OCI-LY3 (cell line): ENCODE measurements around the gene WDR18.

ENCODE experiments used
- H2AFZ ChIP-seq: fragments of 200-600, 300-600 bp; shearing (Covaris generic); 2 replicates; pipeline ENCODE4 v1.6.0; 2014; ENCODE audit warnings: antibody characterized with exemption, low read depth, low read length
- H3K27ac ChIP-seq: fragments of 200-600, 300-600 bp; sonication (generic); 2 replicates; pipeline ENCODE4 v1.5.1; 2014; ENCODE audit warnings: mild to moderate bottlenecking, low read length, moderate library complexity, mixed read lengths
- H3K27me3 ChIP-seq: fragments of 200-600, 300-600 bp; sonication (generic); 2 replicates; pipeline ENCODE4 v1.6.1; 2014; ENCODE audit warnings: low read depth, low read length, mixed read lengths
- H3K36me3 ChIP-seq: fragments of 200-600, 300-600 bp; sonication (generic); replicated peaks from 2 replicates; pipeline ENCODE3; 2014; ENCODE audit warnings: low read depth, low read length, mixed read lengths
- H3K4me1 ChIP-seq: fragments of 300-600, 200-600 bp; sonication (generic); 2 replicates; pipeline ENCODE4 v1.6.1; 2014; ENCODE audit warnings: low read length, mixed read lengths
- H3K4me2 ChIP-seq: fragments of 200-600, 300-600 bp; sonication (generic); 2 replicates; pipeline ENCODE4 v1.6.1; 2014; ENCODE audit warnings: low read length, mixed read lengths
- H3K4me3 ChIP-seq: fragments of 300-600, 200-600 bp; sonication (generic); 2 replicates; pipeline ENCODE4 v1.5.1; 2014; ENCODE audit warnings: antibody characterized with exemption, mild to moderate bottlenecking, low read length, moderate library complexity
- H3K79me2 ChIP-seq: fragments of 300-600, 200-600 bp; shearing (Covaris generic); 2 replicates; pipeline ENCODE4 v1.6.1; 2014; ENCODE audit warnings: mild to moderate bottlenecking, low read length, mixed read lengths
- H3K9ac ChIP-seq: fragments of 300-600, 200-600 bp; shearing (Covaris generic); 2 replicates; pipeline ENCODE4 v1.6.0; 2014; ENCODE audit warnings: mild to moderate bottlenecking, low read length, moderate library complexity
- H3K9me3 ChIP-seq: fragments of 200-600, 300-600 bp; shearing (Covaris generic); 2 replicates; pipeline ENCODE4 v1.6.1; 2014; ENCODE audit warnings: low read length, mixed read lengths; ENCODE audit not compliant: insufficient read depth
- H4K20me1 ChIP-seq: fragments of 200-600, 300-600 bp; sonication (generic); 2 replicates; pipeline ENCODE4 v1.6.1; 2016; ENCODE audit warnings: low read length, mixed read lengths; ENCODE audit not compliant: insufficient read depth
- EZH2phosphoT487 ChIP-seq: fragments of 200-600 bp; shearing (Covaris generic); IDR thresholded peaks from 2 replicates; pipeline ENCODE4 v1.6.1; 2018; ENCODE audit warnings: antibody characterized with exemption, mixed run types, low read depth
- TF ChIP-seq, protein P1 (sequence below): fragments of 200-600, 300-600 bp; sonication (generic); IDR thresholded peaks from 2 replicates; pipeline ENCODE4 v1.5.1; 2014; ENCODE audit warnings: antibody characterized with exemption, low read length, low read depth

WDR18 gene

DNA sequence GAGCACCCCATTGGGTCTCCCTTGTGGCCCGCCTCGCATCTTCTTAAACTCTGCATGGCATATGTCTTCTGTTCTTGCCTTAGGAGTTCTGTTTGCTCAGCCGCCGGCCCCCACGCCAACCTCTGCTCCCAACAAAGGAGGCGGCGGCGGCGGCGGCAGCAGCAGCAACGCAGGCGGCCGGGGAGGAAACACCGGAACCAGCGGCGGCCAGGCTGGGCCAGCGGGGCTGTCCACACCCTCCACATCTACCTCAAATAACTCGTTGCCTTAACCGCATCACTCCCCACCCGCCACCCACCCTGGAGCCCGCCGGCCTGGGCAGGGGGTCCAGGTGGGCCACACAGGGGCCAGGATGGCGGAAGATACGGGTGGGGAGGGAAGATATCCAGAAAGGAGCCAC is 12.3 kb upstream of the WDR18 start:
- H3K79me2 ChIP-seq = no peaks in the 10 kb centered on the region
- no peak overlapping the region for H3K9ac ChIP-seq
- no peak overlapping the region for H3K4me3 ChIP-seq
- H3K9me3 ChIP-seq = peaks cover 5% of the 10 kb centered on the region; the same call in 1 of the 2 replicates
- TF ChIP-seq EZH2phosphoT487 = no peak
- TF ChIP-seq, protein P1, sequence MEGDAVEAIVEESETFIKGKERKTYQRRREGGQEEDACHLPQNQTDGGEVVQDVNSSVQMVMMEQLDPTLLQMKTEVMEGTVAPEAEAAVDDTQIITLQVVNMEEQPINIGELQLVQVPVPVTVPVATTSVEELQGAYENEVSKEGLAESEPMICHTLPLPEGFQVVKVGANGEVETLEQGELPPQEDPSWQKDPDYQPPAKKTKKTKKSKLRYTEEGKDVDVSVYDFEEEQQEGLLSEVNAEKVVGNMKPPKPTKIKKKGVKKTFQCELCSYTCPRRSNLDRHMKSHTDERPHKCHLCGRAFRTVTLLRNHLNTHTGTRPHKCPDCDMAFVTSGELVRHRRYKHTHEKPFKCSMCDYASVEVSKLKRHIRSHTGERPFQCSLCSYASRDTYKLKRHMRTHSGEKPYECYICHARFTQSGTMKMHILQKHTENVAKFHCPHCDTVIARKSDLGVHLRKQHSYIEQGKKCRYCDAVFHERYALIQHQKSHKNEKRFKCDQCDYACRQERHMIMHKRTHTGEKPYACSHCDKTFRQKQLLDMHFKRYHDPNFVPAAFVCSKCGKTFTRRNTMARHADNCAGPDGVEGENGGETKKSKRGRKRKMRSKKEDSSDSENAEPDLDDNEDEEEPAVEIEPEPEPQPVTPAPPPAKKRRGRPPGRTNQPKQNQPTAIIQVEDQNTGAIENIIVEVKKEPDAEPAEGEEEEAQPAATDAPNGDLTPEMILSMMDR = no peak
- no peak overlapping the region for H3K27ac ChIP-seq
- no peak overlapping the region for H2AFZ ChIP-seq
- no peak overlapping the region for H3K4me2 ChIP-seq
- no peaks in the 10 kb centered on the region for H3K4me1 ChIP-seq
- H4K20me1 ChIP-seq = no peaks in the 10 kb centered on the region
- H3K27me3 ChIP-seq = no peaks in the 10 kb centered on the region
- peaks cover 38% of the 10 kb centered on the region for H3K36me3 ChIP-seq

DNA sequence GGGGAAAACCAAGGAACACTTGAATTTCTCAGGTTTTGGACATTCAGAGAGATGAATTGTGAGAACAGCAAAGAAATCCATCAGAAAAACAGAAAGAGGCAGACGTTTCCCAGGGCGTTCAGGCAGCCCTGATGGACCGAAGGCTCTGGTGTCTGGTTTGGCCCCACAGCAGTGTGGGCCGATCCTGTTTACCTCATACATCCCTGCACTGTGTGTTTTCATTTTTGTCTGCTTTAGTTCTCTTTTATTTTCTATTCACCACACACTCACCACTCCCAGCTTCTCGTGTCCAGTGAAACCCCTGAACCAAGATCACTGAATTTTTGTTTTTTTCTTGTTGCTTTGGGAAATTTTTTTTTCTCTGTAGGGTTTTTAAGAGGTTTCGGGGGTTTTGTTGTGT is 11.9 kb upstream of the WDR18 start:
- H3K36me3 ChIP-seq = peaks cover 36% of the 10 kb centered on the region
- H3K9ac ChIP-seq = no peak overlapping the region
- H3K27ac ChIP-seq = no peak overlapping the region
- no peaks in the 10 kb centered on the region for H4K20me1 ChIP-seq
- H3K4me1 ChIP-seq = no peaks in the 10 kb centered on the region
- TF ChIP-seq, protein P1 = no peak
- TF ChIP-seq EZH2phosphoT487 = no peak
- H3K4me3 ChIP-seq = no peak overlapping the region
- H3K79me2 ChIP-seq = no peaks in the 10 kb centered on the region
- no peak overlapping the region for H2AFZ ChIP-seq
- H3K27me3 ChIP-seq = no peaks in the 10 kb centered on the region
- H3K4me2 ChIP-seq = no peak overlapping the region
- peaks cover 5% of the 10 kb centered on the region; the same call in 1 of the 2 replicates for H3K9me3 ChIP-seq

DNA sequence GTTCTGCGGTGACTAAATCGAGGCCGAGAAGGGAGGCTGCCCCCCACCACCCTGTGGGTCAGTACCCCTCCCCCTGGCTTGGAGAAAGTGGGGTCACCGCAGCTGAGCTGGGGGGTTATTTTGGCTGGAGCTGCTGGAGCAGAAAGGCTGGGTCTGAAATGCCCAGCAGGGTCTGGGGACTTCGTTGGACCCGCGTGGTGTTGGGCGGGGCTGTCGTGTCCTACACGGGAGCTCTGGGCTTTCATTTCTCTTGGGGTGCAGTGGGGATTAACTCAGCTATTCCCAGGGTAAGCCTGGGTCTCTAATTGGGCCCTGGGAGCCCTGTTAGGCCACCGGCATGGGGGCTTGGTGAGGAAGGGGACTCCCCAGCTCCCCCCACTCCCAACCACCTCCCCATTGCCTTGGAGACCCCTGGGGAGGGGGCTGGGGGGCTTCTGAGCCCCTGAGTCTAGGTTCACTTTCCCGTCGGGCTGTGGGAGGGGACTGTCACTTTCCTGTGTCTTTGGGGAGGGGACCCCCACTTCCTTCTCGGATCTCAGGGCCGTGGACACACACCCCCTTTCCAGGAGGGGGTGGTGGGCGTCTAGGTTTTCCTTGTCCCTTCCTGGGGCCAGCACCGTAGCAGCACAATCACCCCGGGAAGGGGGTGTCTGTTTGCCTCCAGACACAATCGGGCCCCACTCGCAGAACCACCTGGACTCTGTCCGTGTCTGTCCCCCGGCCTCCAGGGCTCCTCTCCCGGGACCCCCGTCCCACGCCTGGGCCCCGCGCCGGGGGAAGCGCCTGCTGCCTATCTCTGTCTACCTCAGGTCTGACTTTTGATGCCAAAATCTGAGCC is 10.2 kb upstream of the WDR18 start:
- TF ChIP-seq, protein P1 = no peak
- peaks cover 5% of the 10 kb centered on the region; the same call in 1 of the 2 replicates for H3K9me3 ChIP-seq
- H3K9ac ChIP-seq = no peak overlapping the region

DNA sequence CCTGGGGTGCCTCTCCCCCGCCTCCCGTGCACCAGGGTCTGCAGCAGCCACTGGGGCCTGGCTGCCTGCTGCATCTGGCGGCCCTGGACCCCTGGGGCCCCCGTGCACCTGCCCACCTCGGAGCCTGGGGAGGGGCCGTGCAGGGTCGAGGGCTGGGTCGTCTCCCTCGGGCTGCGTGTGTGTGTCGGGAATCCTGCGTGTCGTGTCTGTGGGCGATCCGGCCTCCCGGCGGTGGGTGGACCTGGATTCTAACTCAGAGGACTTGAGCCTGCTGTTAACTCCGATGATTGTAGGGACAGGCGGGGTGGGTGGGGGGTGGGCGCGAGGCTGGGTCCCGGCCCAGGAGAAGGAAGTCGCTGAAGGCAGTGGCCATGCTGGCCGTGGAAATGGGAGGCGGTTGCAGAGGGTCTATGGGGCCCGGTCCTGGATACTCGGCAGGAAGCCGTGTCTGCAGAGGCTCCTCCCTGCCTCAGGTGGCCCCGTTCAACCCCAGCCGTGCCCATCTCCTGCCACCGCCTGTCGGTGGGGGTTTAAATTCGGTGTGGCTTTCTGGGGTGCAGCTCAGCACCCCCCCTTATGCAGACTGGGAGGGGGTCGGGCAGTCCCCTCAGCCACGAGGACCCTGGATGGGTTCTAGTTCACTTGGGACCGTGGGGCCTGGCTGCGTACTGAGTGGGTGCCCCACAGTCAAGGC is 9.4 kb upstream of the WDR18 start:
- no peak for TF ChIP-seq EZH2phosphoT487
- TF ChIP-seq, protein P1 = no peak
- Histone ChIP-seq H3K79me2 (no peaks in the 10 kb centered on the region), H3K36me3 (peaks cover 21% of the 10 kb centered on the region), H2AFZ (no peak overlapping the region), H3K9ac (no peak overlapping the region), H3K4me1 (peaks cover 6% of the 10 kb centered on the region), H3K9me3 (peaks cover 5% of the 10 kb centered on the region; the same call in 1 of the 2 replicates), H3K27me3 (no peaks in the 10 kb centered on the region), H3K4me2 (no peak overlapping the region), H3K27ac (no peak overlapping the region), H3K4me3 (no peak overlapping the region), H4K20me1 (no peaks in the 10 kb centered on the region)

More for the DNA sequence above, 10.2 kb upstream of the WDR18 start:
- no peak overlapping the region for H3K4me2 ChIP-seq
- H3K27me3 ChIP-seq = no peaks in the 10 kb centered on the region
- no peak overlapping the region for H3K27ac ChIP-seq
- no peak overlapping the region for H2AFZ ChIP-seq
- no peaks in the 10 kb centered on the region for H4K20me1 ChIP-seq
- H3K79me2 ChIP-seq = no peaks in the 10 kb centered on the region
- no peaks in the 10 kb centered on the region for H3K4me1 ChIP-seq
- no peak overlapping the region for H3K4me3 ChIP-seq
- H3K36me3 ChIP-seq = peaks cover 25% of the 10 kb centered on the region
